Measurements from ENCODE around the gene REXO4.

DNA sequence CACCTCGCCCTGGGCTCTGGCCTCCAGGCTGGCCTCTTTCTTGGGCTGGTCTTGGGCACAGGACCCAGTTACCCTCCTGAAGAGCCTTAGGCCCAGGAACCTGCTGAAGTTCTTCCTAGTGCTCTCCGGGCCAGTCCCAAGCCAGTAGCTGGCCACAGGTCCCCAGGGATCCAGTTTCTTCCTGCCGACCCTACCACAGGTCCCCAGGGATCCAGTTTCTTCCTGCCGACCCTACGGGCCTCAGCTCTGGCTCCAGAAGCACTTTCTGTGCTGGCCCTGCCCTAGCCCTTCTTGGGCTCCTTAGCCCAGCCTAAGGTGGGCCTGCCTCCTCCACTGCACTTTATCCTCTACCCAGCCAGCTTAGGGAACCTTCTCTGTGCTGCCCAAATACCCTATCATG lies 23.8 kb upstream of the REXO4 start:
- TF ChIP-seq, protein P1, sequence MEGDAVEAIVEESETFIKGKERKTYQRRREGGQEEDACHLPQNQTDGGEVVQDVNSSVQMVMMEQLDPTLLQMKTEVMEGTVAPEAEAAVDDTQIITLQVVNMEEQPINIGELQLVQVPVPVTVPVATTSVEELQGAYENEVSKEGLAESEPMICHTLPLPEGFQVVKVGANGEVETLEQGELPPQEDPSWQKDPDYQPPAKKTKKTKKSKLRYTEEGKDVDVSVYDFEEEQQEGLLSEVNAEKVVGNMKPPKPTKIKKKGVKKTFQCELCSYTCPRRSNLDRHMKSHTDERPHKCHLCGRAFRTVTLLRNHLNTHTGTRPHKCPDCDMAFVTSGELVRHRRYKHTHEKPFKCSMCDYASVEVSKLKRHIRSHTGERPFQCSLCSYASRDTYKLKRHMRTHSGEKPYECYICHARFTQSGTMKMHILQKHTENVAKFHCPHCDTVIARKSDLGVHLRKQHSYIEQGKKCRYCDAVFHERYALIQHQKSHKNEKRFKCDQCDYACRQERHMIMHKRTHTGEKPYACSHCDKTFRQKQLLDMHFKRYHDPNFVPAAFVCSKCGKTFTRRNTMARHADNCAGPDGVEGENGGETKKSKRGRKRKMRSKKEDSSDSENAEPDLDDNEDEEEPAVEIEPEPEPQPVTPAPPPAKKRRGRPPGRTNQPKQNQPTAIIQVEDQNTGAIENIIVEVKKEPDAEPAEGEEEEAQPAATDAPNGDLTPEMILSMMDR (IDR thresholded peaks at IDR 0.05), result no peak
- no peak for TF ChIP-seq EZH2 (IDR thresholded peaks at IDR 0.05; ENCODE audit: borderline replicate concordance, insufficient read depth, low read depth, low read length, poor library complexity, severe bottlenecking)
